GM12891 (cell line): ENCODE measurements around the gene TTC5.

ENCODE experiments used
- PAX5 ChIP-seq: IDR thresholded peaks from 2 replicates; pipeline ENCODE4 v1.6.1; 2011; ENCODE audit warnings: low read length, moderate library complexity, mild to moderate bottlenecking; ENCODE audit not compliant: insufficient read depth, severe bottlenecking
- POLR2A ChIP-seq: IDR thresholded peaks from 2 replicates; pipeline ENCODE4 v1.6.1; 2011; ENCODE audit warnings: low read depth, low read length, control low read depth
- POLR2AphosphoS5 ChIP-seq: IDR thresholded peaks from 2 replicates; pipeline ENCODE4 v1.6.1; 2011; ENCODE audit warnings: low read depth, low read length, control low read depth
- SPI1 ChIP-seq: IDR thresholded peaks from 2 replicates; pipeline ENCODE4 v1.6.1; 2011; ENCODE audit warnings: low read depth, low read length, control low read depth
- TAF1 ChIP-seq: IDR thresholded peaks from 2 replicates; pipeline ENCODE4 v1.6.1; 2011; ENCODE audit warnings: low read depth, low read length, control low read depth

- no peak for TF ChIP-seq SPI1
- TF ChIP-seq POLR2A, result no peak
- TF ChIP-seq PAX5, result no peak
- TF ChIP-seq POLR2AphosphoS5, result no peak
- no peak for TF ChIP-seq TAF1
These were observed 38.1 kb upstream of the TTC5 start for GRCh38 chr14:20343862-20344220.
